DMS 273 (cell line): ENCODE data around the gene HES4.

Experiments used
- DNase-seq: peaks from one replicate; lab custom pipeline; 2025; ENCODE audit not compliant: unreplicated experiment; lab: John Stamatoyannopoulos, UW

Gene HES4, protein sequence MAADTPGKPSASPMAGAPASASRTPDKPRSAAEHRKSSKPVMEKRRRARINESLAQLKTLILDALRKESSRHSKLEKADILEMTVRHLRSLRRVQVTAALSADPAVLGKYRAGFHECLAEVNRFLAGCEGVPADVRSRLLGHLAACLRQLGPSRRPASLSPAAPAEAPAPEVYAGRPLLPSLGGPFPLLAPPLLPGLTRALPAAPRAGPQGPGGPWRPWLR

GRCh38 chr1:999725-1000356, at the start of gene HES4:
Gene HES4, minus strand, starts transcription at chr1:1000097. Its CDS starts 124 bp downstream, at chr1:999973.
- peak; percentile 96 for DNase-seq

DNA sequence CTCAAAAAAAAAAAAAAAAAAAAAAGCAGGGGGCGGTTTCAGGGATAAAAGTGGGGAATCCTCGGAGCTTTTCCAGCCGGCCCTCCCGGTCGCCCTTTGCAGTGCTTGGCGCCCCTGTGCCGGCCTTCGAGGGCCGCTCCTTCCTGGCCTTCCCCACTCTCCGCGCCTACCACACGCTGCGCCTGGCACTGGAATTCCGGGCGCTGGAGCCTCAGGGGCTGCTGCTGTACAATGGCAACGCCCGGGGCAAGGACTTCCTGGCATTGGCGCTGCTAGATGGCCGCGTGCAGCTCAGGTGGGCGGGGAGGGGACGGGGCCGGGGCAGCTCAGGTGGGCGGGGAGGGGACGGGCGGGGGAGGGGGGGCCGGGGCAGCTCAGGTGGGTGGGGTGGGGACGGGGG, 48.9 kb upstream of the HES4 start:
- no peak for DNase-seq

DNA sequence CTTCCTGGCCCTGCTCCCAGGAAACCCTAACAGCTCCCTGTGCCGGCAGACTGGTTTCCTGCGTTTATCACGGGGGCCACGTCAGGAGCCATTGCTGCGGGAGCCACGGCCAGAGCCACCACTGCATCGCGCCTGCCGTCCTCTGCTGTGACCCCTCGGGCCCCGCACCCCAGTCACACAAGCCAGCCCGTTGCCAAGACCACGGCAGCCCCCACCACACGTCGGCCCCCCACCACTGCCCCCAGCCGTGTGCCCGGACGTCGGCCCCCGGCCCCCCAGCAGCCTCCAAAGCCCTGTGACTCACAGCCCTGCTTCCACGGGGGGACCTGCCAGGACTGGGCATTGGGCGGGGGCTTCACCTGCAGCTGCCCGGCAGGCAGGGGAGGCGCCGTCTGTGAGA, 48.1 kb upstream of the HES4 start:
- no peak for DNase-seq

DNA sequence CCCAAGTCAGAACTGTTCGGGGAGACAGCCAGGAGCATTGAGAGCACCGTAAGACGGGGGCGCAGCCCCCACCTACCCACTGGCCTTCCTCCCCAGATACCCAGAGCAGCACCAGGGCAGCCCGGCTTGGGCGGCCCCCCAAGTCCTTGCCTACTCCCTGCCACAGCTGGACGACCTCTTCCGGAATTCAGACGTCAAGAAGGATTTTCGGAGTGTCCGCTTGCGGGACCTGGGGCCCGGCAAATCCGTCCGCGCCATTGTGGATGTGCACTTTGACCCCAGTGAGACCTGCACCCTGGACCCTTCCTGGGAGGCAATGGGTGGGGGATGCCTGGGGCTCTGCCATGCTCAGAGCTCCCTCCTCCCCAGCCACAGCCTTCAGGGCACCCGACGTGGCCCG, 47.5 kb upstream of the HES4 start:
- no peak for DNase-seq

DNA sequence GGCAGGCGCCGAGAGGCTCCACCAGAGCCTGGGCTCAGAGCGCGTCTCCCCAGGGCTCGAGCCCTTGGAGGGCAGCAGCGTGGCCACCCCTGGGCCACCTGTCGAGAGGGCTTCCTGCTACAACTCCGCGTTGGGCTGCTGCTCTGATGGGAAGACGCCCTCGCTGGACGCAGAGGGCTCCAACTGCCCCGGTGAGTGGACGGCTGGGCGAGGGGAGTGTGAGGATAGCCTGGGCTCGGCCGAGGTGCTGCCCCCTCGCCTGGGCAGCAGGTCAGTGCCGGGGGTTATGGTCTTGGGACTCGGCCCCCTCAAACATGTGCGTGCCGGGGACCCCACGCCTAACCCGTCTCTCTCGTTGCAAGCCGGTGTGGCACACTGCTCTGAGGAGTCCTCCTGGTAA, 46.9 kb upstream of the HES4 start:
- no peak for DNase-seq

- DNase-seq = no peak
Observed at GRCh38 chr1:1046243-1046642, 46.3 kb upstream of the HES4 start.

DNA sequence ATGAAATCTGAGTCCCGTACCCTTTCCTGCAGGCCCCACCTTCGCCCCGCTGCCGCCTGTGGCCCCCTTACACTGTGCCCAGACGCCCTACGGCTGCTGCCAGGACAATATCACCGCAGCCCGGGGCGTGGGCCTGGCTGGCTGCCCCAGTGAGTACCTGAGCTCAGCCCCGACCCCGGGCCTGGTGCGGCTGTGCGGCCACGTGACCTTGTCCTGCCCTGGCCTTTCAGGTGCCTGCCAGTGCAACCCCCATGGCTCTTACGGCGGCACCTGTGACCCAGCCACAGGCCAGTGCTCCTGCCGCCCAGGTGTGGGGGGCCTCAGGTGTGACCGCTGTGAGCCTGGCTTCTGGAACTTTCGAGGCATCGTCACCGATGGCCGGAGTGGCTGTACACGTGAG, 45.2 kb upstream of the HES4 start:
- no peak for DNase-seq

GRCh38 chr1:1044455-1045078, 44.7 kb upstream of the HES4 start:
- no peak for DNase-seq

GRCh38 chr1:1043921-1044320, 44.0 kb upstream of the HES4 start:
- no peak for DNase-seq

GRCh38 chr1:1043411-1043810, 43.5 kb upstream of the HES4 start:
- no peak for DNase-seq

GRCh38 chr1:1042835-1043234, 42.9 kb upstream of the HES4 start:
- DNase-seq = no peak

GRCh38 chr1:1041873-1042272, 42.0 kb upstream of the HES4 start:
- no peak for DNase-seq

DNA sequence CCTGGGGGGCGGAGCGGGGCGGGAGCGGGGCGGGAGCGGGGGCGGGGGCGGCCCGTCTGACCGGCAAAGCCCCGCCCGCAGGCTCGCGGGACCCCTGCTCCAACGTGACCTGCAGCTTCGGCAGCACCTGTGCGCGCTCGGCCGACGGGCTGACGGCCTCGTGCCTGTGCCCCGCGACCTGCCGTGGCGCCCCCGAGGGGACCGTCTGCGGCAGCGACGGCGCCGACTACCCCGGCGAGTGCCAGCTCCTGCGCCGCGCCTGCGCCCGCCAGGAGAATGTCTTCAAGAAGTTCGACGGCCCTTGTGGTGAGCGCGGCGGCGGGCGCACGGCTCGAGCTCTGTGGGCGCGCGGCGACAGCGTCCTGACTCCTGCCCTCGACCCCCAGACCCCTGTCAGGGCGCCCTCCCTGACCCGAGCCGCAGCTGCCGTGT, 41.2 kb upstream of the HES4 start:
- no peak for DNase-seq

DNA sequence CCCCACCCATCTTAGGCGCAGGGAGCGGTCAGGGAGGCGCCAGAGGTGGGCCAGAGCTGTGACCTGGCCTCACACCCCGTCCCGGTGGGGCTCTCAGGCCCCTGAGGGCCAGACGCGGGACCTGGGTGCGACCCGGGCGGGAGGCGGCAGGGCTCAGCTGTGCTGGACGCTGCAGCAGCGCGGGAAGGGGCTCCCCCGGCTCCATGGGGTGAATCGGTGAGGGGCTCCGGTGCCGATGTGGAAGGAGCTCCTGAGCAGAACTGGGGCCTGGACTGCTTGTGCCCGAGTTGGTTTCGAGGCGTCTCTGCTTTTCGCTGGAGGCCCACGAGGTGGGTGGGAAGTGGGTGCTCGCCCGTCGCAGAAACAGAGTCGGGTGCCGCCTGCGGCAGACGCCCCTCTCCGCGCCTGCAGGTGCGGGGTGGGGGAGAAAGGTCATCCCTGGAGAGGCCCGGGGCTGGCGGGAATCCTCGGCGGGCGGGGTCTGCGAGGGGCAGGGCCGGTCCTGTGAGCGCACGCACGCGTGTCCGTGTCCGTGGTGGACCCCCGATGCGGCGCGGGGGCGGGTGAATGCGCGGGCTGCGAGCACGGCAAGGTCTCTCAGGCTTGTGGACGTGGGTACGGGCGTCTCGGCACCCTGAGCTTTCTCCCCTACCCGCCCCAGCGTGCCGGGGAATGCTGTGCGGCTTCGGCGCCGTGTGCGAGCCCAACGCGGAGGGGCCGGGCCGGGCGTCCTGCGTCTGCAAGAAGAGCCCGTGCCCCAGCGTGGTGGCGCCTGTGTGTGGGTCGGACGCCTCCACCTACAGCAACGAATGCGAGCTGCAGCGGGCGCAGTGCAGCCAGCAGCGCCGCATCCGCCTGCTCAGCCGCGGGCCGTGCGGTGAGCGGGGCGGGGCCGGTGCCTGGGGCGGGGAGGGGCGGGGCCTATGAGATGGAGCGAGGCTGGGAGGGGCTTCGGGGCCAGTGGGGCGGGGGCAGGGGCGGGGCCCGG, 40.4 kb upstream of the HES4 start:
- peak; percentile 86 for DNase-seq

- DNase-seq = no peak
Observed at GRCh38 chr1:1039145-1039910, 39.4 kb upstream of the HES4 start.

DNA sequence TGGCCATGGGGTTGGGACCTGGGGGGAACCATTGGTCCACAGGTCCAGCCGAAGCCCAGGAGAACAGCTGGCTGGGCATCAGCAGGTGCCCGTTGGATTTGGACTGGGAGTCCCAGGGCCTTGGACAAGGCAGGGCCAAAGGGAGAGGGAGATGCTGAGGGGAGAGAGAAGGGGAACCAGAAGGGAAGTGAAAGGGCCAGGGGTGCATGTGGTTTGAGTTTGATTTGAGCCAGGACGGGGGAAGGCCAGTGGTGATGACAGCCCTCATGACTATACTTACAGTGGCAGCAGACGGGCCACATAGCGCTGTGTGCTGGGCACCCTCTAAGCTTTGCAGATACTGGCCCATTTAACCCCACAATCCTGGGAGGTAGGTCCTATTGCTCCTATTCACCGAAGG, 38.8 kb upstream of the HES4 start:
- no peak for DNase-seq

DNA sequence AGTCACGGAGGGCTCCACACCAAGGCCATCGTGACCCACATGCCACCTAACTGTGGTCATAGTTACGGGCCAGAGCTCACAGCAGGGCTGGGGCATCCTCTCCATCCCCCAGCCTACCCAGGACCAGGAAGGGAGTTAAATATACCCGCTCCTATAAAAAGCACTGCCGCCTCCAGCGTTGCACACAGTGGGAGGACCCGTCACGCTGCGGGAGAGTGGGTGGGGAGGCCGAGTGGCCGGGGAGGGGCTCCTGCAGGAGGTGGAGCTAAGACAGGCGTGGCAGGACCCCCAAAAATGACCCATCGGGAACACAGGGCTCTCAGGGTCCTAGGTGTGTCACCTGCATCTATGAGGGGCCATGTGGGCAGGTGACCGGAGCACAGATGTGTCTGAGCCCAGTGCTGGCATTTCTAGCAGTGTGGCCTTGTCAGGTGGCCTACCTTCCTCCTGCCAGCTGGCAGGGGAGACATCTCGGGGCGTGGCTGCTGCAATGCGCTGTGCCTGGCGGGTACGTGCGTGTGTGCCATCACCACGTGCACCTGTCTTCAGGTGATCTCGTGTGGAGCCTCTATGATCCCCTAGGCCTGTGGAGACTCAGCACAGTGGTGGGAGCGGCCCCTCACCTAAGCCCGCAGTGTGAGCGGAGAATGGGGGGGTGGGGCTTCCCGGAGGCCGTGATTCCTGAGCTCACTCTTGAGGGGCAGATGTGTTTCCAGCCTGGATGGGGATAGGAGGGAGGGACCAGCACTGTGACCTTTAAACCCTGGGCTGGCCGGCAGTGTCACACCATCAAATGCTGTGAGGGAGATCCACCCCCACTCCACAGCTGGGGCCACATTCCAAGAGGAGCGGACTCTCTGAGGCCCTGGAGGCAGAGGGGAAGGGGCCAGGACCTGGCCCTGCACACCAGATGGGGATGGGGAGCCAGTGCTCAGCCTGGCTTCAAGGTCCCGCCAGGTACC, 37.8 kb upstream of the HES4 start:
- no peak for DNase-seq

DNA sequence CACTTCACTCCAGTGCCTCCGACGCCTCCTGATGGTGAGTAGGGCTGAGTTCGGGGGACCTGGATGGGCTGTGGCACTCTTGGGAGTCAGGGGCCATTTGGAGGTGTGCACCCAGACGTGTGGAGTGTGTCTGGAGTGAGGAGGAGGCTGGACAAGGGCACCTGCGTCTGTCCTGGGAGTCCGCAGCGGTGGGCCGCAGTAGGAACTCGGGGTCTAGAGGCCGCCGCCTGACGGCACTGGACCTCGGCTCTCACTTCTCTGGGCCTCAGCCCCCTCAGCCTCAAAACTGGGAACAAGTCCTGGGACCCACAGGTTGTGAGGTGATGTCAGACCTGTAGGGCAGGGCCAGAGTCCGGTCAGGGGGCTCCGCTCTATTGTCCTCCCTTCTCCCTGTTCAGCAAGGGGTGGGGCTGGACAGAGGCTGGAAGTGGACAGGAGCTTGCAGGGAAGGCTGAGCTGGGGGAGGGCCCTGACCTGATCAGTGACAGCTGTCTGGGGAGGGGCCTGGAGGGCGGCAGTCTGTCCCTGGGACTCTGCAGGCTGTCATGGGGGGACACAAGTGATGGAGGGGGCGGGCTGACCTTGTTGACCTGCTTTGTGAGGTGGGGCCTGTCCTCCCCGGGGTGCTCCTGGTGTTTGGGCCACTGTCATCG, 35.5 kb upstream of the HES4 start:
- DNase-seq = peak; percentile 34

DNA sequence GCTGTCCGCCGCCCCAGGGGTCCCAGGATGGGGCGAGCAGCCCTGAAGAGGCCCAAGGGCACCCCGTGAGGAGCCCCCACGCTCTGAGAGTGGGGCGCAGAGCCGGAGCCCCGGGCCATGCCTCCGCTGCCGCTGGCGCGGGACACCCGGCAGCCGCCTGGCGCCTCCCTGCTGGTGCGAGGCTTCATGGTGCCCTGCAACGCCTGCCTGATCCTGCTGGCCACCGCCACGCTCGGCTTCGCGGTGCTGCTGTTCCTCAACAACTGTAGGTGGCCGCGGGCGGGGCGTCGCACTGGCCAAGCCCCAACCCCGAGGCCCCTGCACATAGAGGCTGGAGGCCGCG, 34.5 kb upstream of the HES4 start:
- DNase-seq = no peak
